Neural cell (in vitro differentiated cells): ENCODE results near the gene KRTAP13-3. TPM values are rescaled to one million over a fixed set of nuclear protein-coding genes. Genes with fewer than 3 reads are reported as not detected.

Experiments used
- H2AFZ ChIP-seq: fragments of 200-600, 300-800 bp; sonication (generic), shearing (Covaris generic); 2 replicates; pipeline ENCODE4 v1.6.0; 2014; ENCODE audit warnings: low read depth, mild to moderate bottlenecking, antibody characterized with exemption, low read length, moderate library complexity
- H3F3A ChIP-seq: fragments of 200-600 bp; shearing (Covaris generic); 2 replicates; pipeline ENCODE4 v1.6.1; 2016; ENCODE audit warnings: mild to moderate bottlenecking, moderate library complexity, mixed read lengths, antibody characterized with exemption, low read length; ENCODE audit not compliant: insufficient read depth, poor library complexity, severe bottlenecking
- H3K27ac ChIP-seq: fragments of 200-600, 300-800 bp; sonication (generic), shearing (Covaris generic); 2 replicates; pipeline ENCODE4 v1.5.1; 2014; ENCODE audit warnings: mild to moderate bottlenecking, low read length, moderate library complexity
- H3K27me3 ChIP-seq: fragments of 300-800, 200-600 bp; sonication (generic), shearing (Covaris generic); 2 replicates; pipeline ENCODE4 v1.6.0; 2014; ENCODE audit warnings: mild to moderate bottlenecking, low read depth, low read length, moderate library complexity; ENCODE audit not compliant: insufficient read depth
- H3K36me3 ChIP-seq: fragments of 300-800, 200-600 bp; sonication (generic), shearing (Covaris generic); 2 replicates; pipeline ENCODE4 v1.5.1; 2014; ENCODE audit warnings: mild to moderate bottlenecking, antibody characterized with exemption, low read length, moderate library complexity; ENCODE audit not compliant: insufficient read depth
- H3K4me2 ChIP-seq: fragments of 300-800, 200-600 bp; sonication (generic), shearing (Covaris generic); 2 replicates; pipeline ENCODE4 v1.6.0; 2014; ENCODE audit warnings: mild to moderate bottlenecking, low read length
- H3K4me3 ChIP-seq: fragments of 300-800, 200-600 bp; sonication (generic), shearing (Covaris generic); 2 replicates; pipeline ENCODE4 v1.5.1; 2014; ENCODE audit warnings: mild to moderate bottlenecking, low read length, moderate library complexity
- H3K79me2 ChIP-seq: fragments of 200-600 bp; shearing (Covaris generic); replicated peaks from 2 replicates; pipeline ENCODE4 v1.6.0; 2014; ENCODE audit warnings: mild to moderate bottlenecking, low read length, moderate library complexity; ENCODE audit not compliant: insufficient read depth
- H3K9ac ChIP-seq: fragments of 300-800, 200-600 bp; sonication (generic), shearing (Covaris generic); 2 replicates; pipeline ENCODE4 v1.6.1; 2016; ENCODE audit warnings: mild to moderate bottlenecking, low read length, mixed read lengths
- H3K9me2 ChIP-seq: fragments of 200-600 bp; shearing (Covaris generic); 2 replicates; pipeline ENCODE4 v1.6.1; 2016; ENCODE audit warnings: mild to moderate bottlenecking, low read length, mixed read lengths; ENCODE audit not compliant: insufficient read depth
- H3K9me3 ChIP-seq: fragments of 200-600, 300-800 bp; sonication (generic), shearing (Covaris generic); 2 replicates; pipeline ENCODE4 v1.6.1; 2016; ENCODE audit warnings: mild to moderate bottlenecking, mixed run types, low read length, moderate library complexity, mixed read lengths
- H4K20me1 ChIP-seq: fragments of 200-600 bp; shearing (Covaris generic); 2 replicates; pipeline ENCODE4 v1.6.1; 2016; ENCODE audit warnings: mild to moderate bottlenecking, mixed run types; ENCODE audit not compliant: insufficient read depth
- EP300 ChIP-seq: fragments of 450-650 bp; conservative IDR thresholded peaks from 2 replicates; pipeline ENCODE4 v1.6.1; 2014; ENCODE audit warnings: antibody characterized with exemption, mild to moderate bottlenecking, moderate library complexity; ENCODE audit not compliant: poor library complexity, severe bottlenecking
- EZH2 ChIP-seq: fragments of 200-600, 300-800 bp; shearing (Covaris generic), sonication (generic); IDR thresholded peaks from 2 replicates; pipeline ENCODE4 v1.6.1; 2014; ENCODE audit warnings: antibody characterized with exemption, low read length, borderline replicate concordance, mild to moderate bottlenecking; ENCODE audit not compliant: insufficient read depth, poor library complexity, severe bottlenecking
- MXI1 ChIP-seq: fragments of 450-650 bp; conservative IDR thresholded peaks from 2 replicates; pipeline ENCODE4 v1.6.1; 2014; ENCODE audit warnings: antibody characterized with exemption, mild to moderate bottlenecking; ENCODE audit not compliant: poor library complexity, severe bottlenecking
- POLR2AphosphoS5 ChIP-seq: IDR thresholded peaks from 2 replicates; pipeline ENCODE4 v1.6.1; 2012
- RAD21 ChIP-seq: fragments of 450-650 bp; conservative IDR thresholded peaks from 2 replicates; pipeline ENCODE4 v1.6.1; 2014; ENCODE audit warnings: antibody characterized with exemption, mild to moderate bottlenecking, moderate library complexity
- SMC3 ChIP-seq: fragments of 450-650 bp; conservative IDR thresholded peaks from 2 replicates; pipeline ENCODE4 v1.6.1; 2014; ENCODE audit warnings: antibody characterized with exemption, mild to moderate bottlenecking, moderate library complexity; ENCODE audit not compliant: poor library complexity
- TAF1 ChIP-seq: IDR thresholded peaks from 2 replicates; pipeline ENCODE4 v1.6.1; 2012; ENCODE audit warnings: low read depth
- polyA minus RNA-seq: library from RNA; depleted of rRNA, polyadenylated mRNA; stranded (reverse); fragments of >200 nt; gene quantifications from 2 replicates; pipeline ENCODE4 v1.2.3, GENCODE V29; 2014
- polyA plus RNA-seq: library from polyadenylated mRNA; depleted of rRNA; stranded (reverse); fragments of >200 nt; gene quantifications from 2 replicates; pipeline ENCODE4 v1.2.3, GENCODE V29; 2014
- TF ChIP-seq, protein P1 (sequence below): IDR thresholded peaks from 2 replicates; pipeline ENCODE4 v1.6.1; 2012; ENCODE audit warnings: borderline replicate concordance
- TF ChIP-seq, protein P2 (sequence below): fragments of 450-650 bp; IDR thresholded peaks from 2 replicates; pipeline ENCODE4 v1.5.1; 2014; ENCODE audit warnings: antibody characterized with exemption, mild to moderate bottlenecking, moderate library complexity; ENCODE audit not compliant: poor library complexity, severe bottlenecking

The KRTAP13-3 gene, protein sequence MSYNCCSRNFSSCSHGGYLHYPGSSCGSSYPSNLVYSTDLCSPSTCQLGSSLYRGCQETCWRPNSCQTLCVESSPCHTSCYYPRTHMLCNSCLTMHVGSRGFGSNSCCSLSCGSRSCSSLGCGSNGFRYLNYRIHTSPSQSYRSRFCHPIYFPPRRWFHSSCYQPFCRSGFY
- not detected in 2 replicates for polyA plus RNA-seq
- not detected in 2 replicates for polyA minus RNA-seq

DNA sequence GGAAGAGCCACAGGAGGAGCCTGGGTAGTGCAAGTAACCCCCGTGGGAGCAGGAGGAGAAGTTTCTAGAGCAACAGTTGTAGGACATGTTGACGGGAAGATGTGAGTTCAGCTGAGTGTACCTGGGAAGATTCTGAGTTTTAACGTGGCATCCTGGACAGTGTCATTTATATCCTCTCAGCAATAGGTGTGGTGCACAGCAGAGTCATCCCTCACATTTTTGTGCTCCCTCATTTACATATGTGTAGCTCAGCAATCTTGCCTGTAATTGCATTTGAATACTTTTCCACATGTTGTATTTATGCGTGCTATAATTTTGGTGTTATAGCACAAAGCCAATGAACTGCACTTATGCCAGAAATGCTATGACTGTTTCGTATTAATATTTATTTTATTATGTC lies at the start of gene KRTAP13-3:
KRTAP13-3 (minus strand) TSS at position 101 of the 400 bp plus-strand sequence; CDS start at position 87, 14 bp downstream.
- no peaks in the 10 kb centered on the region for H3K9me3 ChIP-seq
- H3K27me3 ChIP-seq, result no peaks in the 10 kb centered on the region
- H2AFZ ChIP-seq, result no peak within 1 kb of the TSS
- H4K20me1 ChIP-seq, result no peaks in the 10 kb centered on the region
- no peaks in the 10 kb centered on the region for H3F3A ChIP-seq
- no peak within 1 kb of the TSS for H3K27ac ChIP-seq
- no peak within 1 kb of the TSS for H3K9ac ChIP-seq
- no peak for TF ChIP-seq EZH2
- no peak for TF ChIP-seq EP300
- no peak for TF ChIP-seq POLR2AphosphoS5
- TF ChIP-seq, protein P1, sequence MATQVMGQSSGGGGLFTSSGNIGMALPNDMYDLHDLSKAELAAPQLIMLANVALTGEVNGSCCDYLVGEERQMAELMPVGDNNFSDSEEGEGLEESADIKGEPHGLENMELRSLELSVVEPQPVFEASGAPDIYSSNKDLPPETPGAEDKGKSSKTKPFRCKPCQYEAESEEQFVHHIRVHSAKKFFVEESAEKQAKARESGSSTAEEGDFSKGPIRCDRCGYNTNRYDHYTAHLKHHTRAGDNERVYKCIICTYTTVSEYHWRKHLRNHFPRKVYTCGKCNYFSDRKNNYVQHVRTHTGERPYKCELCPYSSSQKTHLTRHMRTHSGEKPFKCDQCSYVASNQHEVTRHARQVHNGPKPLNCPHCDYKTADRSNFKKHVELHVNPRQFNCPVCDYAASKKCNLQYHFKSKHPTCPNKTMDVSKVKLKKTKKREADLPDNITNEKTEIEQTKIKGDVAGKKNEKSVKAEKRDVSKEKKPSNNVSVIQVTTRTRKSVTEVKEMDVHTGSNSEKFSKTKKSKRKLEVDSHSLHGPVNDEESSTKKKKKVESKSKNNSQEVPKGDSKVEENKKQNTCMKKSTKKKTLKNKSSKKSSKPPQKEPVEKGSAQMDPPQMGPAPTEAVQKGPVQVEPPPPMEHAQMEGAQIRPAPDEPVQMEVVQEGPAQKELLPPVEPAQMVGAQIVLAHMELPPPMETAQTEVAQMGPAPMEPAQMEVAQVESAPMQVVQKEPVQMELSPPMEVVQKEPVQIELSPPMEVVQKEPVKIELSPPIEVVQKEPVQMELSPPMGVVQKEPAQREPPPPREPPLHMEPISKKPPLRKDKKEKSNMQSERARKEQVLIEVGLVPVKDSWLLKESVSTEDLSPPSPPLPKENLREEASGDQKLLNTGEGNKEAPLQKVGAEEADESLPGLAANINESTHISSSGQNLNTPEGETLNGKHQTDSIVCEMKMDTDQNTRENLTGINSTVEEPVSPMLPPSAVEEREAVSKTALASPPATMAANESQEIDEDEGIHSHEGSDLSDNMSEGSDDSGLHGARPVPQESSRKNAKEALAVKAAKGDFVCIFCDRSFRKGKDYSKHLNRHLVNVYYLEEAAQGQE, result no peak
- TF ChIP-seq SMC3, result no peak
- TF ChIP-seq, protein P2, sequence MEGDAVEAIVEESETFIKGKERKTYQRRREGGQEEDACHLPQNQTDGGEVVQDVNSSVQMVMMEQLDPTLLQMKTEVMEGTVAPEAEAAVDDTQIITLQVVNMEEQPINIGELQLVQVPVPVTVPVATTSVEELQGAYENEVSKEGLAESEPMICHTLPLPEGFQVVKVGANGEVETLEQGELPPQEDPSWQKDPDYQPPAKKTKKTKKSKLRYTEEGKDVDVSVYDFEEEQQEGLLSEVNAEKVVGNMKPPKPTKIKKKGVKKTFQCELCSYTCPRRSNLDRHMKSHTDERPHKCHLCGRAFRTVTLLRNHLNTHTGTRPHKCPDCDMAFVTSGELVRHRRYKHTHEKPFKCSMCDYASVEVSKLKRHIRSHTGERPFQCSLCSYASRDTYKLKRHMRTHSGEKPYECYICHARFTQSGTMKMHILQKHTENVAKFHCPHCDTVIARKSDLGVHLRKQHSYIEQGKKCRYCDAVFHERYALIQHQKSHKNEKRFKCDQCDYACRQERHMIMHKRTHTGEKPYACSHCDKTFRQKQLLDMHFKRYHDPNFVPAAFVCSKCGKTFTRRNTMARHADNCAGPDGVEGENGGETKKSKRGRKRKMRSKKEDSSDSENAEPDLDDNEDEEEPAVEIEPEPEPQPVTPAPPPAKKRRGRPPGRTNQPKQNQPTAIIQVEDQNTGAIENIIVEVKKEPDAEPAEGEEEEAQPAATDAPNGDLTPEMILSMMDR, result no peak
- no peak for TF ChIP-seq RAD21
- TF ChIP-seq TAF1, result no peak
- TF ChIP-seq MXI1, result no peak
- H3K4me3 ChIP-seq, result no peak within 1 kb of the TSS
- H3K4me2 ChIP-seq, result no peak within 1 kb of the TSS
- H3K36me3 ChIP-seq, result no peaks in the 10 kb centered on the region
- no peaks in the 10 kb centered on the region for H3K9me2 ChIP-seq
- no peaks in the 10 kb centered on the region for H3K79me2 ChIP-seq

DNA sequence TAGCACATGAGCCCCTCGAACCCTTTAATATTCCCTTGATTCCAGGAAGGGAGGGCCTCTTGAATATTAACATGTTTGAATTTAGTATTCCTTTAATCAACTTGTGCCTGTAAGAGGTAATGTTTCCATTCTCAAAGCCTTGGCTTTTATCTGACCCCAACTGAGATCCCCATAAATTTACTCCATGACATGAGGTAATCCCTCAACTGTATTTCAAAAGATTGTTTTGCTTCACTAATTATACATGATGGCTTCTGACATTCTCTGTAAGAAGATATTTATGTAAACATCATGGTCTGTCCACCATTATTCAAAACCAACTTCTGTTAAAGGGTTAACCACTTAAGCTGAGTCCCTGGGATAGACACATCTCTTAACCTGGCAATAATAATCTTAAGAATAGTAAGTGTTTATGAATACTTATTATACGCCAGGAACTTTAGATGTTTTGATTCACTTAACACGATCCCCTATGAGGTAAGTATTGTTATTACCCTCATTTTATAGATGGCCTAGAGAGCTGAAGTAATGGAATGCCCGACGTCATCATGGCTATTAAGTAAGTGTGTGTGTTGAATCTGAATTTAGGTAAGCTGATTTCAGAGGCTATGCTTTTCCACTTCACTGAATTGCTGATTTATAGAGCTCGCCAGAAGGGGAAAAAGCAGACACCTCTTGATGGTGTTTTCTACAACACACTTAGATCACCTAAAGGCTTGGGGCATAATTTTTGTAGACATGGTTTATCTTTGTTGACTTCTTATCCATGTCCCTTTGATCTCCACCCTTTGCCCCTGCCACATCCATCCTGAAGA lies 43.4 kb upstream of the KRTAP13-3 start:
- Histone ChIP-seq H3K4me2 (no peak overlapping the region), H3K9me2 (no peaks in the 10 kb centered on the region), H3K36me3 (no peaks in the 10 kb centered on the region), H4K20me1 (no peaks in the 10 kb centered on the region), H3K79me2 (no peaks in the 10 kb centered on the region), H2AFZ (no peak overlapping the region), H3K9ac (no peak overlapping the region), H3K9me3 (no peaks in the 10 kb centered on the region), H3K27me3 (no peaks in the 10 kb centered on the region), H3K4me3 (no peak overlapping the region), H3F3A (no peaks in the 10 kb centered on the region), H3K27ac (no peak overlapping the region)
- TF ChIP-seq POLR2AphosphoS5 (no peak), EZH2 (no peak), SMC3 (no peak), TAF1 (no peak), MXI1 (no peak), EP300 (no peak), RAD21 (no peak)
- TF ChIP-seq, protein P2, result no peak
- TF ChIP-seq, protein P1, result no peak
